Kidney epithelial cell (primary cell): ENCODE data around the gene SUDS3. TPM values are rescaled to one million over a fixed set of nuclear protein-coding genes. Genes with fewer than 3 reads are reported as not detected.

Source experiments
- DNase-seq: peaks from one replicate; pipeline ENCODE4 v3.0.0-alpha.2; 2010; ENCODE audit warnings: low read depth
- H3K27me3 ChIP-seq: 2 replicates; pipeline ENCODE4 v1.6.0; 2011; ENCODE audit warnings: low read length; ENCODE audit not compliant: control insufficient read depth, insufficient read depth
- H3K36me3 ChIP-seq: 2 replicates; pipeline ENCODE4 v1.5.1; 2011; ENCODE audit warnings: low read length; ENCODE audit not compliant: control insufficient read depth, insufficient read depth
- H3K4me3 ChIP-seq: 2 replicates; pipeline ENCODE4 v1.5.1; 2011; ENCODE audit warnings: low read depth, mild to moderate bottlenecking, control low read depth, low read length
- CTCF ChIP-seq: IDR thresholded peaks from 2 replicates; pipeline ENCODE4 v1.5.1; 2011; ENCODE audit warnings: mild to moderate bottlenecking, moderate library complexity, low read length, control low read depth, inconsistent platforms; ENCODE audit not compliant: insufficient read depth, poor library complexity, severe bottlenecking
- total RNA-seq: library from RNA; depleted of rRNA; stranded (reverse); fragments of >200 nt; gene quantifications from 2 replicates; pipeline ENCODE4 v1.2.3, GENCODE V29; 2015

Gene SUDS3
- total RNA-seq, 1 donor from 2014 or later: 30.5 TPM

GRCh38 chr12:118447181-118447580, 70.8 kb downstream of the SUDS3 start:
- H3K27me3 ChIP-seq: no peaks in the 10 kb centered on the region
- no peaks in the 10 kb centered on the region for H3K36me3 ChIP-seq
- no peak overlapping the region for H3K4me3 ChIP-seq
- no peak for TF ChIP-seq CTCF
- DNase-seq: no peak

GRCh38 chr12:118448341-118448740, 72.0 kb downstream of the SUDS3 start:
- DNase-seq: no peak

DNA sequence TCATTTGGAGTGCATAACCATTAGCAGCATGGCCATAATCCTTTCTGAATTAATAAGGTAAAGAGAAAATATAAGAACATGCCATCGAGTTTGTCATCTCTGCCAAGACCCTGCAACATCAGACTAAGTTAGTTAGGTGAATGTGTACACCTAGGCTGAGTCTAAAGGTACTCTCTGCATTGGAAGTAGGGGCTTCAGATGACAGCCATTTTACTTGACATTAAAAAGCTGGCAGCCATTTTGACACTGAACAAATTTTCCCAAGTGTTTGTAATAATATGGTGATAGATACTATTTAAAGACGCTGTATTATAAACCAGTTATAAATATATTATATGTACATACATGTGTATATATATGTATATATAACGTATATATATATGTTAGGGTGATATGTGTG, 79.0 kb downstream of the SUDS3 start:
- Histone ChIP-seq H3K36me3 (no peaks in the 10 kb centered on the region), H3K27me3 (no peaks in the 10 kb centered on the region), H3K4me3 (no peak overlapping the region)
- no peak for TF ChIP-seq CTCF
- no peak for DNase-seq

More at GRCh38 chr12:118448341-118448740, 72.0 kb downstream of the SUDS3 start:
- H3K27me3 ChIP-seq: no peaks in the 10 kb centered on the region
- no peaks in the 10 kb centered on the region for H3K36me3 ChIP-seq
- TF ChIP-seq CTCF: no peak
- H3K4me3 ChIP-seq: no peak overlapping the region

DNA sequence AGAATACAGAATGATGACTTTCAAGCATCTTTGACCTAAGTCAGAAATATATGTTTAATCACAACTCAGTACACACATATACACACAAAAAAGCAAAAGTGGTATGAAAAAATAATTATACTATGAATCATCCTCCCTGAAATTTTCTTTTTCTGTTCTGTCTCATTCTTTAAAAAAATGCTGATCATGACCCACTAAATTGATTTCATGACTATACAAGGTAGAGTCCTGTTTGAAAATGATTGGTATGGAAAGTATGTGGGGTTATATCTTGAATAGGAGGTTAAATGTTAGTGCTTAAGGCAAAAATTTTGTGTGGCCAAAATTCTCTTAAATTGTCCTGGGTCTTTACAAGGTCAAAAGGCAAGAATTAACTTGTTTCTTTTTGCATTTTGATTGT, 80.4 kb downstream of the SUDS3 start:
- no peak overlapping the region for H3K4me3 ChIP-seq
- no peaks in the 10 kb centered on the region for H3K27me3 ChIP-seq
- TF ChIP-seq CTCF: no peak
- DNase-seq: no peak
- H3K36me3 ChIP-seq: no peaks in the 10 kb centered on the region

GRCh38 chr12:118459110-118459509, 82.8 kb downstream of the SUDS3 start:
- Histone ChIP-seq H3K4me3 (no peak overlapping the region), H3K27me3 (no peaks in the 10 kb centered on the region), H3K36me3 (no peaks in the 10 kb centered on the region)
- TF ChIP-seq CTCF: no peak
- DNase-seq: no peak

DNA sequence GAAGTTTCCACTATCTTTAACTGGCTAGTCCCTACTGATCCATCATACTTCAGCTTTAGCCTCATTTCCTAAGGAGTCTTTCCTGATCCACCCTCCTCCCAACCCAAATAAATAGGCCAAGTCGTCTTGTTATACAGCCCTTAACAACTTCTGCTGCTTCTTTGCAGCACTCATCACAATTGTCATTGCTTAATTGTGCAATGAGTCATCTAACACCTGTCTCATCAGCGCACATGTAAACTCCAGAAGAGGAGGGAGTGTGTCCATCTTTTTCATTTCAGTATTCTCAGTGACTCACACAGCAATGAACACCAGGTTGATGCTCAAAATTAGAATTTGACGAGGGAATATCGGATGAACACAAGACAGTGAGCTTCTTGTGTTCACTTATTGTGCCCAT, 87.3 kb downstream of the SUDS3 start:
- H3K27me3 ChIP-seq: no peaks in the 10 kb centered on the region
- DNase-seq: no peak

More for the DNA sequence above, 87.3 kb downstream of the SUDS3 start:
- H3K4me3 ChIP-seq: no peak overlapping the region
- no peak for TF ChIP-seq CTCF
- no peaks in the 10 kb centered on the region for H3K36me3 ChIP-seq
